SJSA1 (cell line): ENCODE results near the gene EPHA2. TPM values are rescaled to one million over a fixed set of nuclear protein-coding genes. Genes with fewer than 3 reads are reported as not detected.
A peak's percentile ranks its signal among the peaks of the same experiment; 100 is the strongest.

Source experiments
- DNase-seq, 2 experiments: peaks; one replicate each; pipeline ENCODE4 v3.0.0-alpha.2; 2015 to 2020; ENCODE audit warnings: low spot score in 2 of 2, low read depth in 1 of 2
- H3K27ac ChIP-seq: fragments of 250-450 bp; sonication (Bioruptor Pico); 2 replicates; pipeline ENCODE4 v1.5.1; 2020; ENCODE audit warnings: mild to moderate bottlenecking, moderate library complexity
- H3K27me3 ChIP-seq: fragments of 250-450 bp; sonication (Bioruptor Pico); replicated peaks from 2 replicates; pipeline ENCODE4 v1.5.1; 2020; ENCODE audit warnings: mild to moderate bottlenecking, moderate library complexity
- H3K36me3 ChIP-seq: fragments of 250-450 bp; sonication (Bioruptor Pico); 2 replicates; pipeline ENCODE4 v1.5.1; 2020; ENCODE audit warnings: mild to moderate bottlenecking
- H3K4me1 ChIP-seq: fragments of 250-450 bp; sonication (Bioruptor Pico); replicated peaks from 2 replicates; pipeline ENCODE4 v1.6.1; 2021; ENCODE audit warnings: mild to moderate bottlenecking
- H3K4me3 ChIP-seq: fragments of 250-450 bp; sonication (Bioruptor Pico); 2 replicates; pipeline ENCODE4 v1.5.1; 2020; ENCODE audit warnings: mild to moderate bottlenecking
- H3K9me3 ChIP-seq: fragments of 250-450 bp; sonication (Bioruptor Pico); replicated peaks from 2 replicates; pipeline ENCODE4 v1.5.1; 2020; ENCODE audit warnings: mild to moderate bottlenecking
- total RNA-seq: library from RNA; depleted of rRNA; stranded (reverse); fragments of >200 nt; shearing (Covaris generic); gene quantifications from 2 replicates; pipeline ENCODE4 v1.2.3, GENCODE V29; 2014

Gene EPHA2
- total RNA-seq, 1 experiment from 2014 or later = 51.0 TPM

DNA sequence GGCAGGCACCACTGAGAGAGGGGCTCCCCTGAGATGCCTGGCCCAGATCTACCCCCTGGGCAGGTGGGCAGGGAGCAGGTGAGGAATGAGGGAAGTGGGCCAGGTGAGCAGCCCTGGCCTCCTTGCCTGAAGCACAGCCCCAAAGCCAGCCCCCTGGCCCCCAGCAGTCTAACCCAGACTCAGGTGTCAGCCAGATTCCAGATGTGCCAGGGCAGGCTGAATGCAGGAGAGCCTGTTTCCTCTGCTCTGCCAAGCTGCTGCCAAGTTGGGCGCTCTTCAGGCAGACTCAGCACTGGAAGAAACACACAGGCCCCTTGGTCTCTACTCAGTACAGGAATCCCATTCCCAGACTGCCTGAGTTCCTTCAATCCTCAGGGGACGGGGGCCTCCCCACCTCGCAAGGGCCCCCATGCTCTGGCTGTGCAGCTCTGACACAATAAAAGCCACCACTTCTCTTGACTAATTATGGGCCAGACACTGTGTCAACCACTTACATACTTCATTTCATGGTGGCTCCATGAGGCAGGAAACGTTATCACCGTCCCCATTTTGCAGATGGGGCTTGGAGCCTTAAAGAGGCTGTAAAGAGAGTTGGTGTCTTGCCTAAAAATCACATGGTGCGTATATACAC lies 36.2 kb upstream of the EPHA2 start:
- Histone ChIP-seq H3K9me3 (no peaks in the 10 kb centered on the region), H3K27me3 (no peaks in the 10 kb centered on the region), H3K27ac (no peak overlapping the region), H3K36me3 (no peaks in the 10 kb centered on the region), H3K4me3 (no peak overlapping the region), H3K4me1 (peaks cover 11% of the 10 kb centered on the region)
- DNase-seq = no peak

GRCh38 chr1:16191309-16191708 lies 35.4 kb upstream of the EPHA2 start:
- H3K27ac ChIP-seq = no peak overlapping the region
- H3K27me3 ChIP-seq = no peaks in the 10 kb centered on the region
- H3K4me1 ChIP-seq = peaks cover 11% of the 10 kb centered on the region
- H3K36me3 ChIP-seq = no peaks in the 10 kb centered on the region
- no peaks in the 10 kb centered on the region for H3K9me3 ChIP-seq
- no peak for DNase-seq
- no peak overlapping the region for H3K4me3 ChIP-seq

GRCh38 chr1:16189921-16190621 lies 34.2 kb upstream of the EPHA2 start:
- H3K4me1 ChIP-seq = peaks cover 7% of the 10 kb centered on the region
- no peak overlapping the region for H3K27ac ChIP-seq
- H3K27me3 ChIP-seq = no peaks in the 10 kb centered on the region
- no peaks in the 10 kb centered on the region for H3K9me3 ChIP-seq
- no peak for DNase-seq
- no peak overlapping the region for H3K4me3 ChIP-seq
- no peaks in the 10 kb centered on the region for H3K36me3 ChIP-seq

GRCh38 chr1:16189003-16189402 lies 33.1 kb upstream of the EPHA2 start:
- Histone ChIP-seq H3K27ac (no peak overlapping the region), H3K9me3 (no peaks in the 10 kb centered on the region), H3K36me3 (no peaks in the 10 kb centered on the region), H3K27me3 (no peaks in the 10 kb centered on the region), H3K4me1 (peaks cover 7% of the 10 kb centered on the region), H3K4me3 (no peak overlapping the region)
- no peak for DNase-seq

GRCh38 chr1:16187748-16188401 lies 32.0 kb upstream of the EPHA2 start:
- Histone ChIP-seq H3K27ac (peak overlapping the region; percentile 21; the same call in 1 of the 2 replicates), H3K36me3 (no peaks in the 10 kb centered on the region), H3K4me3 (no peak overlapping the region), H3K9me3 (no peaks in the 10 kb centered on the region), H3K4me1 (peaks cover 7% of the 10 kb centered on the region), H3K27me3 (no peaks in the 10 kb centered on the region)
- DNase-seq = peak; percentile 75 to 84

DNA sequence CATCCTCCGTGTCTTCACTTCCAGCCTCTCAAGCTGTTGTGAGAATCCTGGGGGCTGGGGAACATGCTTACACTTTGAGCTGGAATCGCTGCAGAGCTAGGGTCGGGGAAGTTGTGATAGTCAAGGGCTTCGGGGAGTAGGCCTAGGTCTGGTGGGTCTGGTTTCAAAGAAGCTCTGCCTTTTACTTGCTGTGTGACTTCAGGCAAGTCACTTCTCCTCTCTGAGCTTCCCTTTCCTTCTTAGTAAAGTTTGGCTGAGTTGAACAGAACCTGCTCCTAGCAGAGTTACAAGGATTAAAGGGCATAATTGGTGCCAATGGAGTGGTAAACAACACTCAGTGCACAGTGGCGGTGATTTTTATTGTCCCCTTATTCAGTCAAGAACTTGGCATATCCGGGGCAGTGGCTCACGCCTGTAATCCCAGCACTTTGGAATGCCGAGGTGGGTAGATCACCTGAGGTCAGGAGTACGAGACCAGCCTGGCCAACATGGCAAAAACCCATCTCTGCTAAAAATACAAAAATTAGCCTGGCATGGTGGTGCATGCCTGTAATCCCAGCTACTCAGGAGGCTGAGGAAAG lies 30.9 kb upstream of the EPHA2 start:
- Histone ChIP-seq H3K36me3 (no peaks in the 10 kb centered on the region), H3K27me3 (no peaks in the 10 kb centered on the region), H3K4me1 (peaks cover 19% of the 10 kb centered on the region), H3K27ac (no peak overlapping the region), H3K4me3 (no peak overlapping the region), H3K9me3 (no peaks in the 10 kb centered on the region)
- no peak for DNase-seq

DNA sequence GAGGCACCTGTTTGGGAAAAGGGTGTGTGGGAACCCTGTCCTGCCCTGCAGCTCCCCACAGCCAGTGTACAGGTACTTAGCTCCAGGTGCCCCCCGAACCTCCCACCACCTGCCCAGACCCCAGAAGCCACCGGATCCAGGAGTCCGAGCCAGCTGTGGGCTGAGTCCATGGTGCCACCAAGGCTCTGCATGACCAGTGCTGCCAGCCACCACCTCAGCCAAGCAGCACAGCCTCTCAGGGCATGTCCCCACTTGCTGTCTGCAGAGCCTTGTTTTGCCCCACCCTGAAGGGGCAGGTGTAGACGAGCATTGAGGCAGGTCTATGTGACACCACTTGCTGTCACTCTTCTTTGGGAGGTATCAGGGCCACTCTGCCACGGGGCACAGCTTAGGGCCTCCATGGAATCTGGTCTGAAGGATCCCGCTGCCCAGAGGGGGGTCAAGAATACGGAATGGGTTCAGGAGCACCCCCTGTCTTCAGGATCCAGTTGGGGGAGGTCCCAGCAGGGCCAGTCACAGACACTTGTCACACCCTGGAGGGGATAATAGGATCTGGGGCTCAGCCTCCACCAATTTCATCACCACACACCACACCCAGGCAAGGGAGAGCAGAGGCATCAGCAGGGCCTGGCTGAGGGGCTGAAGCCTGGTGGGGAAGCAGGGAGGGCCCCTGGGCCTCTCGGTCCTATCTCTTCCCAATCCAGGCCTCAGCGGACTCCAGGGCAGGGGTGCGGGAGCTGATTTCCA lies 28.9 kb upstream of the EPHA2 start:
- Histone ChIP-seq H3K27ac (no peak overlapping the region), H3K9me3 (no peaks in the 10 kb centered on the region), H3K4me1 (peaks cover 38% of the 10 kb centered on the region), H3K36me3 (no peaks in the 10 kb centered on the region; the same call in 1 of the 2 replicates), H3K27me3 (no peaks in the 10 kb centered on the region), H3K4me3 (no peak overlapping the region)
- no peak for DNase-seq

- H3K4me1 ChIP-seq = peaks cover 40% of the 10 kb centered on the region
- H3K36me3 ChIP-seq = no peaks in the 10 kb centered on the region; the same call in 1 of the 2 replicates
- H3K27ac ChIP-seq = no peak overlapping the region
- no peaks in the 10 kb centered on the region for H3K9me3 ChIP-seq
- no peaks in the 10 kb centered on the region for H3K27me3 ChIP-seq
- H3K4me3 ChIP-seq = no peak overlapping the region
- DNase-seq = no peak
Observed at GRCh38 chr1:16183765-16184556, 28.1 kb upstream of the EPHA2 start.

GRCh38 chr1:16183179-16183578 lies 27.3 kb upstream of the EPHA2 start:
- H3K36me3 ChIP-seq = no peaks in the 10 kb centered on the region; the same call in 1 of the 2 replicates
- H3K9me3 ChIP-seq = no peaks in the 10 kb centered on the region
- DNase-seq = no peak
- no peaks in the 10 kb centered on the region for H3K27me3 ChIP-seq
- no peak overlapping the region for H3K4me3 ChIP-seq
- H3K27ac ChIP-seq = no peak overlapping the region
- peaks cover 45% of the 10 kb centered on the region for H3K4me1 ChIP-seq

DNA sequence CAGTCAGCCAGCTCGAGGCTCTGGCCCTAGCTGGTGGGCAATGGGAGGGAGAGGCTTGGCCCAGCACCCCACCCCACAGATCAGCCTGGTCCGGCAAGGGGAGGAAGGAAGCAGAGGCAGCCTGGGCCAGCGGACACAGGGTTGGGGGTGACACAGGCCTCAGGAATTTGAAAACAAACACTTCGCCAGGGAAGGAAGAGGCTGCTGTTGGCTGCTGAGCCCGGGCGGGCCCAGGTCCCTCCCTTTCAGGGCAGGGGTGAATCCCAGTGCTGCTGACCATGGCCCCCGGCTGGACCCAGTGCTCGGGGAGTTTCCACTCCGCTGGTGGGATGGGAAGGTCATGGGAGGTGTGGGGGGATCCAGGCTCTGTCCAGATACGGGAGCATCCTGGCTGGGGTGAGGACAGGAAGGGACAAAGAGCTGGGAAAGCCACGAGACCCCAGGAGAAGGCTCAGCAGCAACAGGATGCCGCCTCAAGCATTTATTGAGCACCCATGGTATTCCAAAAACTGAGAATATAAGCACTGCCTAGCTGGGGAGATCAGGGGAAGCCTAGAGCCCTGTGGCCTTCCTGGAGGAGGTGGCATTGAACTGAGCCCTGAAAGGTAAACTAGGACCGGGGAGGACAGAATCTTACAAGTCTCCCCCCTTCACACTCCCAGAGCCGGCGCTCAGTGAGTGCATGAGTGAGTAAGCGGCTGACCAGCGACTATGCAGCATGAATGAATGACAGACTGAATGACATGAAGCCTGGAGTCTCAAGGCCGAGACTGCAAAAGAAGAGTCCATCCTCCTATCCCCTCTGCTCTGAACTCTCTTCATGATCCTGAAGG lies 26.2 kb upstream of the EPHA2 start:
- Histone ChIP-seq H3K27me3 (no peaks in the 10 kb centered on the region), H3K36me3 (no peaks in the 10 kb centered on the region; the same call in 1 of the 2 replicates), H3K9me3 (no peaks in the 10 kb centered on the region), H3K4me3 (no peak overlapping the region), H3K4me1 (peaks cover 45% of the 10 kb centered on the region), H3K27ac (peak overlapping the region; percentile 93)
- peak; percentile 96 to 97 for DNase-seq

DNA sequence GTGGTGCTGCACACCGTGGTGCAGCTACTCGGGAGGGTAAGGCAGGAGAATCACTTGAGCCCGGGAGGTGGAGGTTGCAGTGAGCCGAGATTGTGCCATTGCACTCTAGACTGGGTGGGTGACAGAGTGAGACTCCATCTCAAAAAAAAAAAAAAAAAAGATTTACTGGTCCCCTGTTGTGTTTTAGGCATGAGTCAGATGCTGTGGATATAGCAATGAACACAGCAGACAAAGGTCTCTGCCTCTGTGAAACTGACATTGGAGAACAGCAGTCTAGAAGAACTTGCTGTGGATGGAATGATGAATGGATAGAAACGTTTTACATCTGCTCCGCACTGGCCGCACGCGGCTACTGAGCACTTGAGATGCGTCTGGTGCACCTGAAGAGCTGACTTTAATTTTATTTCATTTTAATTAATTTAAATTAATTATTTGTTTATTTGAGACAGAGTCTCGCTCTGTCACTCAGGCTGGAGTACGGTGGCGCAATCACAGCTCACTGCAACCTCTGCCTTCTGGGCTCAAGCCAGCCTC lies 24.5 kb upstream of the EPHA2 start:
- no peak overlapping the region for H3K4me3 ChIP-seq
- H3K27me3 ChIP-seq = no peaks in the 10 kb centered on the region
- H3K27ac ChIP-seq = peak overlapping the region; percentile 93; the same call in 1 of the 2 replicates
- no peaks in the 10 kb centered on the region; the same call in 1 of the 2 replicates for H3K36me3 ChIP-seq
- peak in 1 of 2 experiments; percentile 21 for DNase-seq
- H3K9me3 ChIP-seq = no peaks in the 10 kb centered on the region
- H3K4me1 ChIP-seq = peaks cover 62% of the 10 kb centered on the region
